T47D (cell line): ENCODE data around the gene GRIK4.
"Not testable (repeated sequence)": the region's sequence is repeated elsewhere in the genome, so short reads cannot be mapped to it uniquely, and the experiment has no call there.

Source experiments
- DNase-seq, 2 experiments: peaks; one replicate each; pipeline versions ENCODE4 v3.0.0 to v3.0.0-alpha.2; 2011 to 2012; ENCODE audit warnings: low read depth in 1 of 2, low spot score in 1 of 2
- JUND ChIP-seq: IDR thresholded peaks from 2 replicates; pipeline ENCODE4 v1.6.1; 2012; ENCODE audit warnings: low read depth
- in situ Hi-C: cut with HindIII; loops from 2 replicates; pipeline ENCODE4 v1.10.0; 2016; ENCODE audit warnings: low sequenced_read_pairs, low pct_unique_long_range_greater_than_20kb

Gene GRIK4

GRCh38 chr11:121029153-121029552 is 517.6 kb downstream of the GRIK4 start:
- TF ChIP-seq JUND: no peak
- in situ Hi-C loops: no loop called here
- no peak for DNase-seq

GRCh38 chr11:121029813-121030445 is 518.4 kb downstream of the GRIK4 start:
- in situ Hi-C loops: no loop called here
- TF ChIP-seq JUND: no peak

GRCh38 chr11:121031167-121031566 is 519.6 kb downstream of the GRIK4 start:
- no peak for DNase-seq
- in situ Hi-C loops: no loop called here
- no peak for TF ChIP-seq JUND

More at GRCh38 chr11:121029813-121030445, 518.4 kb downstream of the GRIK4 start:
- no peak for DNase-seq

GRCh38 chr11:121031648-121032047 is 520.1 kb downstream of the GRIK4 start:
- DNase-seq, in situ Hi-C loops: not testable (repeated sequence)

- no peak for TF ChIP-seq JUND
- peak in 1 of 2 experiments; percentile 42 for DNase-seq
- in situ Hi-C loops: no loop called here
These were observed 521.0 kb downstream of the GRIK4 start for GRCh38 chr11:121032546-121032945.

GRCh38 chr11:121033635-121034034 is 522.1 kb downstream of the GRIK4 start:
- in situ Hi-C loops: no loop called here
- DNase-seq: no peak
- TF ChIP-seq JUND: no peak

- no peak for TF ChIP-seq JUND
- no peak for DNase-seq
- in situ Hi-C loops: no loop called here
These were observed 523.7 kb downstream of the GRIK4 start for GRCh38 chr11:121035169-121035755.

- no peak for DNase-seq
- in situ Hi-C loops: no loop called here
- TF ChIP-seq JUND: no peak
These were observed 524.2 kb downstream of the GRIK4 start for GRCh38 chr11:121035780-121036179.

GRCh38 chr11:121037016-121037415 is 525.5 kb downstream of the GRIK4 start:
- TF ChIP-seq JUND: no peak
- in situ Hi-C loops: no loop called here
- no peak for DNase-seq
